Loucy (cell line): Measurements from ENCODE around the gene BTBD1.

ENCODE experiments used
- EZH2phosphoT487 ChIP-seq: fragments of 200-600 bp; IDR thresholded peaks from 2 replicates; pipeline ENCODE4 v1.6.1; 2018; ENCODE audit warnings: antibody characterized with exemption, mild to moderate bottlenecking, moderate library complexity, borderline replicate concordance
- TF ChIP-seq, protein P1 (sequence below): fragments of 200-600 bp; sonication (generic); conservative IDR thresholded peaks from 2 replicates; pipeline ENCODE4 v1.5.1; 2014; ENCODE audit warnings: mild to moderate bottlenecking, antibody characterized with exemption, low read length

GRCh38 chr15:82986442-82986780 is 80.6 kb downstream of the BTBD1 start:
- TF ChIP-seq, protein P1, sequence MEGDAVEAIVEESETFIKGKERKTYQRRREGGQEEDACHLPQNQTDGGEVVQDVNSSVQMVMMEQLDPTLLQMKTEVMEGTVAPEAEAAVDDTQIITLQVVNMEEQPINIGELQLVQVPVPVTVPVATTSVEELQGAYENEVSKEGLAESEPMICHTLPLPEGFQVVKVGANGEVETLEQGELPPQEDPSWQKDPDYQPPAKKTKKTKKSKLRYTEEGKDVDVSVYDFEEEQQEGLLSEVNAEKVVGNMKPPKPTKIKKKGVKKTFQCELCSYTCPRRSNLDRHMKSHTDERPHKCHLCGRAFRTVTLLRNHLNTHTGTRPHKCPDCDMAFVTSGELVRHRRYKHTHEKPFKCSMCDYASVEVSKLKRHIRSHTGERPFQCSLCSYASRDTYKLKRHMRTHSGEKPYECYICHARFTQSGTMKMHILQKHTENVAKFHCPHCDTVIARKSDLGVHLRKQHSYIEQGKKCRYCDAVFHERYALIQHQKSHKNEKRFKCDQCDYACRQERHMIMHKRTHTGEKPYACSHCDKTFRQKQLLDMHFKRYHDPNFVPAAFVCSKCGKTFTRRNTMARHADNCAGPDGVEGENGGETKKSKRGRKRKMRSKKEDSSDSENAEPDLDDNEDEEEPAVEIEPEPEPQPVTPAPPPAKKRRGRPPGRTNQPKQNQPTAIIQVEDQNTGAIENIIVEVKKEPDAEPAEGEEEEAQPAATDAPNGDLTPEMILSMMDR = no peak
- no peak for TF ChIP-seq EZH2phosphoT487
